NCI-H82 treated with DMSO at 0.1 percent for 48 hours (cell line): ENCODE results near the gene CYP2U1.
"Not testable (repeated sequence)": the region's sequence is repeated elsewhere in the genome, so short reads cannot be mapped to it uniquely, and the experiment has no call there.

Source experiments
- DNase-seq: peaks from one replicate; lab custom pipeline; 2025; ENCODE audit not compliant: unreplicated experiment; lab: John Stamatoyannopoulos, UW

CYP2U1 gene

GRCh38 chr4:107930821-107931774, at the start of gene CYP2U1:
TSS of gene CYP2U1 (plus strand) at chr4:107931549. CDS start at chr4:107931644, 95 bp downstream.
- DNase-seq: peak; percentile 39

GRCh38 chr4:107885865-107886264, 45.5 kb upstream of the CYP2U1 start:
- DNase-seq: no peak

- no peak for DNase-seq
Measured at GRCh38 chr4:107888237-107888636, 43.1 kb upstream of the CYP2U1 start.

- DNase-seq: no peak
Measured at GRCh38 chr4:107890779-107891178, 40.6 kb upstream of the CYP2U1 start.

- no peak for DNase-seq
Measured at GRCh38 chr4:107891299-107891698, 40.0 kb upstream of the CYP2U1 start.

- no peak for DNase-seq
Measured at GRCh38 chr4:107893171-107894137, 37.9 kb upstream of the CYP2U1 start.

GRCh38 chr4:107894138-107894603, 37.2 kb upstream of the CYP2U1 start:
- DNase-seq: no peak

GRCh38 chr4:107896158-107896645, 35.1 kb upstream of the CYP2U1 start:
- DNase-seq: no peak

GRCh38 chr4:107896646-107897045, 34.7 kb upstream of the CYP2U1 start:
- DNase-seq: no peak

- DNase-seq: no peak
Measured at GRCh38 chr4:107897823-107898222, 33.5 kb upstream of the CYP2U1 start.

GRCh38 chr4:107900067-107900466, 31.3 kb upstream of the CYP2U1 start:
- DNase-seq: no peak

- no peak for DNase-seq
Measured at GRCh38 chr4:107900508-107900907, 30.8 kb upstream of the CYP2U1 start.

GRCh38 chr4:107901213-107901934, 30.0 kb upstream of the CYP2U1 start:
- no peak for DNase-seq

- DNase-seq: no peak
Measured at GRCh38 chr4:107902715-107903114, 28.6 kb upstream of the CYP2U1 start.

GRCh38 chr4:107905082-107905481, 26.3 kb upstream of the CYP2U1 start:
- DNase-seq: not testable (repeated sequence)

- DNase-seq: no peak
Measured at GRCh38 chr4:107906458-107907100, 24.8 kb upstream of the CYP2U1 start.

- no peak for DNase-seq
Measured at GRCh38 chr4:107908377-107908776, 23.0 kb upstream of the CYP2U1 start.

- DNase-seq: no peak
Measured at GRCh38 chr4:107913283-107913899, 18.0 kb upstream of the CYP2U1 start.

- DNase-seq: no peak
Measured at GRCh38 chr4:107915220-107915619, 16.1 kb upstream of the CYP2U1 start.

GRCh38 chr4:107916623-107917022, 14.7 kb upstream of the CYP2U1 start:
- DNase-seq: no peak
